Measurements from ENCODE around the gene STXBP4. TPM values are rescaled to one million over a fixed set of nuclear protein-coding genes. Genes with fewer than 3 reads are reported as not detected.

The STXBP4 gene
- polyA plus RNA-seq, 1 of the 3 experiments (the other 2 are of a cell fraction): 2.8 TPM

DNA sequence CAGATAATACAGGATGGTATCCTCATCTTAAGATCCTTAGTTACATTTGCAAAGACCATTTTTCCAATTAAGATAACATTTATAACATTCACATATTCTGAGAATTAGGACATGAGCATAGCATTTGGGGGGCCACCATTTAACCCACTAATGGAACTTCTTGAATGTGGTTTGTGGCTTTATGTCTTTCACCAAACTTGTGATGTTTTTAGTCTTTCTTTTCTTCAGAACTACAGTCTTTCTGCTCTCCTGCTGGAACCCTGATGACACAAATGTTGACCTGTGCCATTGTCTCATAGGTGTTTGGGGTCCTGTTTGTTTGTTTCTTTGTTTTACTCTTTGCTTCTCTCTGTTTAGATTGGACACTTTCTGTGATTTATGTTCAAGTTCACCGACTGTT is 23.3 kb upstream of the STXBP4 start:
- no peaks in the 10 kb centered on the region; the same call in 1 of the 2 replicates for H3K9me3 ChIP-seq
- H3K4me2 ChIP-seq: no peak overlapping the region
- DNase-seq: no peak
- H3K27ac ChIP-seq (ENCODE audit: low read depth in 2 of 2, low read length in 1 of 2): no peak overlapping the region
- no peaks in the 10 kb centered on the region for H3K27me3 ChIP-seq (ENCODE audit: insufficient read depth)
- H2AFZ ChIP-seq (ENCODE audit: low read depth): no peak overlapping the region
- 67% methylated on average over 1 of the region's 1 CpG for WGBS (ENCODE audit: low lambda C conversion rate)
- no peaks in the 10 kb centered on the region for H3K9me2 ChIP-seq
- H3K4me1 ChIP-seq (ENCODE audit: control insufficient read depth in 1 of 2, insufficient read depth in 2 of 2, low read depth in 1 of 2, low read length in 1 of 2): no peaks in the 10 kb centered on the region
- H3F3A ChIP-seq (replicated peaks; ENCODE audit: insufficient read depth): peaks cover 5% of the 10 kb centered on the region
- H3K79me2 ChIP-seq (ENCODE audit: insufficient read depth): no peaks in the 10 kb centered on the region
- H3K9ac ChIP-seq: no peak overlapping the region
- peaks cover 46 to 58% of the 10 kb centered on the region in 2 experiments for H3K36me3 ChIP-seq (replicated peaks in 1 of 2; ENCODE audit: control insufficient read depth in 1 of 2, insufficient read depth in 2 of 2, low read length in 1 of 2)
- ChIA-PET CTCF (interaction anchor here (1.0 to 1.6 kb wide), 4 partner anchors 14 to 48 kb away, joined by 3 read pairs; no protein-coding TSS in a partner anchor), POLR2A (no interaction called here)
- H4K20me1 ChIP-seq (ENCODE audit: insufficient read depth): no peaks in the 10 kb centered on the region
- TF ChIP-seq RFX5 (IDR thresholded peaks at IDR 0.05; ENCODE audit: low read length) (no peak), RCOR1 (IDR thresholded peaks at IDR 0.05; ENCODE audit: low read length) (no peak), RAD21 (IDR thresholded peaks at IDR 0.05; ENCODE audit: low read length) (no peak), GABPA (IDR thresholded peaks at IDR 0.05; ENCODE audit: low read depth) (no peak)
- TF ChIP-seq, protein P1, sequence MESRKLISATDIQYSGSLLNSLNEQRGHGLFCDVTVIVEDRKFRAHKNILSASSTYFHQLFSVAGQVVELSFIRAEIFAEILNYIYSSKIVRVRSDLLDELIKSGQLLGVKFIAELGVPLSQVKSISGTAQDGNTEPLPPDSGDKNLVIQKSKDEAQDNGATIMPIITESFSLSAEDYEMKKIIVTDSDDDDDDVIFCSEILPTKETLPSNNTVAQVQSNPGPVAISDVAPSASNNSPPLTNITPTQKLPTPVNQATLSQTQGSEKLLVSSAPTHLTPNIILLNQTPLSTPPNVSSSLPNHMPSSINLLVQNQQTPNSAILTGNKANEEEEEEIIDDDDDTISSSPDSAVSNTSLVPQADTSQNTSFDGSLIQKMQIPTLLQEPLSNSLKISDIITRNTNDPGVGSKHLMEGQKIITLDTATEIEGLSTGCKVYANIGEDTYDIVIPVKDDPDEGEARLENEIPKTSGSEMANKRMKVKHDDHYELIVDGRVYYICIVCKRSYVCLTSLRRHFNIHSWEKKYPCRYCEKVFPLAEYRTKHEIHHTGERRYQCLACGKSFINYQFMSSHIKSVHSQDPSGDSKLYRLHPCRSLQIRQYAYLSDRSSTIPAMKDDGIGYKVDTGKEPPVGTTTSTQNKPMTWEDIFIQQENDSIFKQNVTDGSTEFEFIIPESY (IDR thresholded peaks at IDR 0.05; ENCODE audit: borderline replicate concordance, low read depth): no peak
- no peak overlapping the region for H3K4me3 ChIP-seq (ENCODE audit: low read depth in 2 of 2, low read length in 1 of 2)

DNA sequence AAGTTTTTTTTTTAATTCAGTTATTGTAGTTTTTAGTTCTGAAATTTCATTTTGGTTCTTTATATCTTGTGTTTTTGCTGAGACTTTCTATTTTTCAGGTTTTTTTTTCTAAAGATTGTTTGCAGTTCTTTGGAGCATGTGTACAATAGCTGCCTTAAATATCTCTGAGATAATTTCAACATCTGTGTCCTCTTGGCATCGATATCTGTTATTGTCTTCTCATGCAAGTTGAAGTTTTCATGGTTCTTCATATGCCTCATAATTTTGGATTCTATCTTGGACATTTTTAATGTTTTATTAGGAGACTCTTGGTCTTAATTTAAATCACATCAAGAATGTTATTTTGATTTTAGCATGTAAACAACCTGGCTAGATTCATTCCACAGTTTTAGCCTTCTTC is 22.9 kb upstream of the STXBP4 start:
- no peak for DNase-seq
- Histone ChIP-seq H3K4me2 (no peak overlapping the region), H3K4me1 (ENCODE audit: control insufficient read depth in 1 of 2, insufficient read depth in 2 of 2, low read depth in 1 of 2, low read length in 1 of 2) (no peaks in the 10 kb centered on the region), H3K79me2 (ENCODE audit: insufficient read depth) (no peaks in the 10 kb centered on the region), H3K9me2 (no peaks in the 10 kb centered on the region), H3K36me3 (replicated peaks in 1 of 2; ENCODE audit: control insufficient read depth in 1 of 2, insufficient read depth in 2 of 2, low read length in 1 of 2) (peaks cover 45 to 58% of the 10 kb centered on the region in 2 experiments), H3F3A (replicated peaks; ENCODE audit: insufficient read depth) (peaks cover 5% of the 10 kb centered on the region), H4K20me1 (ENCODE audit: insufficient read depth) (no peaks in the 10 kb centered on the region), H2AFZ (ENCODE audit: low read depth) (no peak overlapping the region), H3K27me3 (ENCODE audit: insufficient read depth) (no peaks in the 10 kb centered on the region), H3K4me3 (ENCODE audit: low read depth in 2 of 2, low read length in 1 of 2) (no peak overlapping the region), H3K9me3 (no peaks in the 10 kb centered on the region; the same call in 1 of the 2 replicates), H3K9ac (no peak overlapping the region), H3K27ac (ENCODE audit: low read depth in 2 of 2, low read length in 1 of 2) (no peak overlapping the region)
- POLR2A ChIA-PET: no interaction called here
- CTCF ChIA-PET: interaction anchor here (1.0 to 1.6 kb wide), 4 partner anchors 14 to 48 kb away, joined by 3 read pairs; no protein-coding TSS in a partner anchor
- WGBS (ENCODE audit: low lambda C conversion rate): 97% methylated on average over 1 of the region's 1 CpG
- TF ChIP-seq RCOR1 (IDR thresholded peaks at IDR 0.05; ENCODE audit: low read length): no peak
- TF ChIP-seq SIN3A (IDR thresholded peaks at IDR 0.05; ENCODE audit: borderline replicate concordance, low read depth, low read length): no peak
- TF ChIP-seq YY1 (IDR thresholded peaks at IDR 0.05; ENCODE audit: low read depth): no peak
- no peak for TF ChIP-seq FOSL2 (IDR thresholded peaks at IDR 0.05; ENCODE audit: borderline replicate concordance, low read depth)
- TF ChIP-seq, protein P2, sequence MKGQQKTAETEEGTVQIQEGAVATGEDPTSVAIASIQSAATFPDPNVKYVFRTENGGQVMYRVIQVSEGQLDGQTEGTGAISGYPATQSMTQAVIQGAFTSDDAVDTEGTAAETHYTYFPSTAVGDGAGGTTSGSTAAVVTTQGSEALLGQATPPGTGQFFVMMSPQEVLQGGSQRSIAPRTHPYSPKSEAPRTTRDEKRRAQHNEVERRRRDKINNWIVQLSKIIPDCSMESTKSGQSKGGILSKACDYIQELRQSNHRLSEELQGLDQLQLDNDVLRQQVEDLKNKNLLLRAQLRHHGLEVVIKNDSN (IDR thresholded peaks at IDR 0.05; ENCODE audit: borderline replicate concordance, low read depth): no peak
- TF ChIP-seq GABPA (IDR thresholded peaks at IDR 0.05; ENCODE audit: low read depth): no peak
- no peak for TF ChIP-seq NFIC (IDR thresholded peaks at IDR 0.05; ENCODE audit: borderline replicate concordance)
- TF ChIP-seq FOXJ3 (CRISPR knock-in tag; IDR thresholded peaks at IDR 0.05): no peak
- no peak for TF ChIP-seq FOXM1 (IDR thresholded peaks at IDR 0.05; ENCODE audit: low read depth)
- no peak for TF ChIP-seq RFX5 (IDR thresholded peaks at IDR 0.05; ENCODE audit: low read length)
- TF ChIP-seq EZH2phosphoT487 (IDR thresholded peaks at IDR 0.05; ENCODE audit: borderline replicate concordance, low read depth): no peak
- TF ChIP-seq MEF2A (IDR thresholded peaks at IDR 0.05; ENCODE audit: borderline replicate concordance, low read depth): no peak
- TF ChIP-seq JUND (IDR thresholded peaks at IDR 0.05): no peak
- TF ChIP-seq TAF1 (IDR thresholded peaks at IDR 0.05; ENCODE audit: borderline replicate concordance, low read depth, low read length): no peak
- TF ChIP-seq, protein P3, sequence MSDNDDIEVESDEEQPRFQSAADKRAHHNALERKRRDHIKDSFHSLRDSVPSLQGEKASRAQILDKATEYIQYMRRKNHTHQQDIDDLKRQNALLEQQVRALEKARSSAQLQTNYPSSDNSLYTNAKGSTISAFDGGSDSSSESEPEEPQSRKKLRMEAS (IDR thresholded peaks at IDR 0.05; ENCODE audit: low read depth): no peak
- no peak for TF ChIP-seq RXRA (IDR thresholded peaks at IDR 0.05; ENCODE audit: borderline replicate concordance, low read depth)
- TF ChIP-seq, protein P4, sequence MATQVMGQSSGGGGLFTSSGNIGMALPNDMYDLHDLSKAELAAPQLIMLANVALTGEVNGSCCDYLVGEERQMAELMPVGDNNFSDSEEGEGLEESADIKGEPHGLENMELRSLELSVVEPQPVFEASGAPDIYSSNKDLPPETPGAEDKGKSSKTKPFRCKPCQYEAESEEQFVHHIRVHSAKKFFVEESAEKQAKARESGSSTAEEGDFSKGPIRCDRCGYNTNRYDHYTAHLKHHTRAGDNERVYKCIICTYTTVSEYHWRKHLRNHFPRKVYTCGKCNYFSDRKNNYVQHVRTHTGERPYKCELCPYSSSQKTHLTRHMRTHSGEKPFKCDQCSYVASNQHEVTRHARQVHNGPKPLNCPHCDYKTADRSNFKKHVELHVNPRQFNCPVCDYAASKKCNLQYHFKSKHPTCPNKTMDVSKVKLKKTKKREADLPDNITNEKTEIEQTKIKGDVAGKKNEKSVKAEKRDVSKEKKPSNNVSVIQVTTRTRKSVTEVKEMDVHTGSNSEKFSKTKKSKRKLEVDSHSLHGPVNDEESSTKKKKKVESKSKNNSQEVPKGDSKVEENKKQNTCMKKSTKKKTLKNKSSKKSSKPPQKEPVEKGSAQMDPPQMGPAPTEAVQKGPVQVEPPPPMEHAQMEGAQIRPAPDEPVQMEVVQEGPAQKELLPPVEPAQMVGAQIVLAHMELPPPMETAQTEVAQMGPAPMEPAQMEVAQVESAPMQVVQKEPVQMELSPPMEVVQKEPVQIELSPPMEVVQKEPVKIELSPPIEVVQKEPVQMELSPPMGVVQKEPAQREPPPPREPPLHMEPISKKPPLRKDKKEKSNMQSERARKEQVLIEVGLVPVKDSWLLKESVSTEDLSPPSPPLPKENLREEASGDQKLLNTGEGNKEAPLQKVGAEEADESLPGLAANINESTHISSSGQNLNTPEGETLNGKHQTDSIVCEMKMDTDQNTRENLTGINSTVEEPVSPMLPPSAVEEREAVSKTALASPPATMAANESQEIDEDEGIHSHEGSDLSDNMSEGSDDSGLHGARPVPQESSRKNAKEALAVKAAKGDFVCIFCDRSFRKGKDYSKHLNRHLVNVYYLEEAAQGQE (IDR thresholded peaks at IDR 0.05; ENCODE audit: low read depth, low read length): no peak
- TF ChIP-seq, protein P1 (IDR thresholded peaks at IDR 0.05; ENCODE audit: borderline replicate concordance, low read depth): no peak
